ENCODE results near the gene GRK4.

GRCh38 chr4:2934813-2935761, 28.3 kb upstream of the GRK4 start:
- TF ChIP-seq RFX5 (IDR thresholded peaks at IDR 0.05; ENCODE audit: low read length) (no peak), CTCF (IDR thresholded peaks at IDR 0.05) (no peak), JUND (IDR thresholded peaks at IDR 0.05) (no peak), REST (IDR thresholded peaks at IDR 0.05; ENCODE audit: low read depth, low read length) (no peak), USF2 (IDR thresholded peaks at IDR 0.05; ENCODE audit: borderline replicate concordance, low read depth, low read length) (no peak), RAD21 (IDR thresholded peaks at IDR 0.05; ENCODE audit: low read length) (no peak)
